Measurements from ENCODE around the gene MICB. TPM values are rescaled to one million over a fixed set of nuclear protein-coding genes. Genes with fewer than 3 reads are reported as not detected.
"Not testable (repeated sequence)": the region's sequence is repeated elsewhere in the genome, so short reads cannot be mapped to it uniquely, and the experiment has no call there.

Gene MICB
- polyA plus RNA-seq (ENCODE audit: insufficient read length in 3 of 3), result 1 to 10 TPM; 1.0 to 1.4 (median 1.2) TPM

DNA sequence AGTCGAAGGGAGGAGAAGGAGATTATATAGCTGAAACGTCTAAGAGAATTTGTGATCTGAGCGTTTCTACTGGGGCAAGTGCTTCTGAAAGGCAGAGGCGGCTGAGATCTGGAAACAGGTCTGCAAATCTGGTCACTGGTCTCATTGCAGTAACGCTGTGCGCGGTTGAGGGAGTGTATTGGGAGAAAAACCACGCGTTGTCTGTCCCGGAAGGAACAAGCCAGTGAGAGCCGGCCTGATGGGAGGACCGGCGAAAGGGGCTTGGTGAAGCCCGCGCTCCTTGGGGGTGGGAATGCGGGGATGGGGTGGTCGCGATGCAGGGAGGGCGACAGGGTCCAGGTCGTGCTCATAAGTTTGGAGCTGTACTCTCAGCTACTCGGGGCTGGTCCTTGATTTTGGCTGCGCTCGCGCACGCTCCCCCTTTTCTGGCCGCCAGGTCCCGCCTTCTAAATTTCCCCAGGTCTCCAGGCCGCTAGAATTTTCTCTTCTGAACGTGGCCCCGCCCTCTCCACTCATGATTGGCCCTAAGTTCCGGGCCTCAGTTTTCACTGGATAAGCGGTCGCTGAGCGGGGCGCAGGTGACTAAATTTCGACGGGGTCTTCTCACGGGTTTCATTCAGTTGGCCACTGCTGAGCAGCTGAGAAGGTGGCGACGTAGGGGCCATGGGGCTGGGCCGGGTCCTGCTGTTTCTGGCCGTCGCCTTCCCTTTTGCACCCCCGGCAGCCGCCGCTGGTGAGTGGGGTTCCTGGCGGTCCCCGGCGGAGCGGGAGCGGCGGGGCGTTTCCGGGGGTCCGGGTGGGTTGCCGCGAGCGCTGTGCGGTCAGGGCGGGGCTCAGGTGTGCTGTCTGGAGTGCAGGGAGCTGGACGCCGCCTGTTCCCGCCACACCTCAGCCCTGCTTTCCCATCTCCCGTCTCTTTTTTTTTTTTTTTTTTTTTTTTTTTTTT, at the start of gene MICB:
Gene MICB (plus strand): TSS at position 615 of the 946 bp plus-strand sequence. CDS start 49 bp downstream, at position 664.
- peak in 2 of 3 donors; percentile 14 to 54 for DNase-seq (ENCODE audit: low read depth in 3 of 3, low spot score in 2 of 3)

DNA sequence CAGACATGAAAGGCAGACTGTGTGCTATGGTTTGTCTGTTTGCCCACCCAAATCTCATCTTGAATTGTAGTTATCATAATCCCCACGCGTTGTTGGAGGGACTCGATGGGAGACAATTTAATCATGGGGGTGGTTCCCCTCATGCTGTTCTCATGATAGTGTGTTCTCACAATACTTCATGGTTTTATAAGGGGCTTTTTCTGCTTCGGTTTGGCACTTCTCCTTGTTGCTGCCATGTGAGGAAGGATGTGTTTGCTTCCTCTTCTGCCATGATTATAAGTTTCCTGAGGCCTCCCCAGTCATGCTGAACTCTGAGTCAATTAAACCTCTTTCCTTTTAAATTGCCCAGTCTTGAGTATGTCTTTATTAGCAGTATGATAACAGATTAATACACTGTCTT, 47.2 kb upstream of the MICB start:
- DNase-seq (ENCODE audit: low read depth in 3 of 3, low spot score in 2 of 3), result no peak

DNA sequence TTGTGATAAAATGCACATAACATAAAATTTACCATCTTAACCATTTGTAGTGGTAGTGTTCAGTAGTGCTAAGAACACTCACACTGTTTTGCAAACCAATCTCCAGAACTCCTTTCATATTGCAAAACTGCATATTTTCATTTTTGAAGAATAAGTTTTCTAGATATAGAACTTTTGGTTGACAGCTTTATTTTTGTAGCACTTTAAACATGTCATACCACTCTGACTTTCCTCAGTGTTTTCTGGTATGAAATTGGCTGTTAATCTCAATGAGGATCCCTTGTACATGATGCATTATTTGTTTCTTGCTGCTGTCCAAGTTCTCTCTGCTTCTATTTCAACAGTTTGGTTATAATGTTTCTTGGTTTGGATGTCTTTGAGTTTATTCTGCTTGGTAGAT, 45.1 kb upstream of the MICB start:
- no peak for DNase-seq (ENCODE audit: low read depth in 3 of 3, low spot score in 2 of 3)

DNA sequence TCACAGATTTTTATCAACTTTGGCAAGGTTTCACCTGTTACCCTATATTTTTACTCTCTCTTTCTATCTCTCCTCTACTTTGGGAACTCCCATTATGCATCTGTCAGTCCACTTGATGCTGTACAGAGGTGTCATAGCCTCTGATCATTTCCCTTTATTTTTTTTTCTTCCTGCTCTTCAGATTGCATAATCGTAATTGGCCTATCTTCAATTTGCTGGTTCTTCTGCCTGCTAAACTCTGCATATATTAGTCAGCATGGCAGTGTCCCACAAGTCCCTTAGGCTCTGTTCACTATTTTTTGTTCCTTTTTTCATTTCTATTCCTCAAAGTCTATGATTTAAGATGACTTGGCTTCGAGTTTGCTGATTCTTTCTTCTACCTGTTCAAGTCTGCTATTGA, 44.7 kb upstream of the MICB start:
- no peak for DNase-seq (ENCODE audit: low read depth in 3 of 3, low spot score in 2 of 3)

DNA sequence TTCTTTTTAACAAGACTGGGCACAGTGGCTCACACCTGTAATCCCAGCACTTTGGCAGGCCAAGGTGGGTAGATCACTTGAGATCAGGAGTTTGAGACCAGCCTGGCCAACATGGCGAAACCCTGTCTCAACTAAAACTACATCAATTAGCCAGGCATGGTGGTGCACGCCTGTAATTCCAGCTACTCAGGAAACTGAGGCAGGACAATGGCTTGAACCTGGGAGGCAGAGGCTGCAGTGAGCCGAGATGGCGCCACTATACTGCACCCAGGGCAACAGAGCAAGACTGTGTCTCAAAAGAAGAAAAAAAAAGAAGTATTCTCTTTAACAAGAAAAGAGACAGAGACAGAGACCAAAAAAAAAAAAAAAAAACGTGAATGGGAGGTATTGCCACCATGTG, 38.1 kb upstream of the MICB start:
- not testable (repeated sequence) for DNase-seq (ENCODE audit: low read depth in 3 of 3, low spot score in 2 of 3)

DNA sequence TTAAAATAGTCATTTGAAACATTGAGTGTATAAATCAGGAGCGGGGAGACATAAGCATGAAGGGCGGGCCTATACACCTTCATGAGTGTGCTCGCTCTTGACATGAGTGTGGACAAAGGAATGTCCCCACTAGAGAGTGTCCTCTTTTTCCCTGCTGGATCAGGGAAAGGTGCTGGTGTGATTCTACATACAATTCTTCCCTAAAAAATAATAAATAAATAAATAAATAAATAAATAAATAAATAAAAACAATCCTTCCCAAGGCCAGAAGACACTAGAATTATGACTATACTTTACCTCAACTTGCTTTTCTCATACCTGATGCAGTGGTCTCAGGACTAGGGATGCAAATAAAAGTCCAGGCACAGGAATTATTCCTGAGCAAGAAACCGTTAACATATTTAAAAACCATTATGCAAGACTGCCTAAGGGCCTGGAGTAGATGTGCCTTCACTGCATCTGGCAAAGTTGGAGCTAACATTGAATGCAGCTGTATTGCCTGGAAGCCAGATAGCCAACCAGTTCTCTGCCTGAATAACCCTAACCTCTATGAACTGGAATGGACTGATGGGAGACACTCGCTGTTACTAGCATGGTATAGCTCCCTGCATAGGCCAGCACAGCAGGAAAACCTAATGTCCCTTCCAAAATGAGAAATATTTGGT, 37.5 kb upstream of the MICB start:
- no peak for DNase-seq (ENCODE audit: low read depth in 3 of 3, low spot score in 2 of 3)

DNA sequence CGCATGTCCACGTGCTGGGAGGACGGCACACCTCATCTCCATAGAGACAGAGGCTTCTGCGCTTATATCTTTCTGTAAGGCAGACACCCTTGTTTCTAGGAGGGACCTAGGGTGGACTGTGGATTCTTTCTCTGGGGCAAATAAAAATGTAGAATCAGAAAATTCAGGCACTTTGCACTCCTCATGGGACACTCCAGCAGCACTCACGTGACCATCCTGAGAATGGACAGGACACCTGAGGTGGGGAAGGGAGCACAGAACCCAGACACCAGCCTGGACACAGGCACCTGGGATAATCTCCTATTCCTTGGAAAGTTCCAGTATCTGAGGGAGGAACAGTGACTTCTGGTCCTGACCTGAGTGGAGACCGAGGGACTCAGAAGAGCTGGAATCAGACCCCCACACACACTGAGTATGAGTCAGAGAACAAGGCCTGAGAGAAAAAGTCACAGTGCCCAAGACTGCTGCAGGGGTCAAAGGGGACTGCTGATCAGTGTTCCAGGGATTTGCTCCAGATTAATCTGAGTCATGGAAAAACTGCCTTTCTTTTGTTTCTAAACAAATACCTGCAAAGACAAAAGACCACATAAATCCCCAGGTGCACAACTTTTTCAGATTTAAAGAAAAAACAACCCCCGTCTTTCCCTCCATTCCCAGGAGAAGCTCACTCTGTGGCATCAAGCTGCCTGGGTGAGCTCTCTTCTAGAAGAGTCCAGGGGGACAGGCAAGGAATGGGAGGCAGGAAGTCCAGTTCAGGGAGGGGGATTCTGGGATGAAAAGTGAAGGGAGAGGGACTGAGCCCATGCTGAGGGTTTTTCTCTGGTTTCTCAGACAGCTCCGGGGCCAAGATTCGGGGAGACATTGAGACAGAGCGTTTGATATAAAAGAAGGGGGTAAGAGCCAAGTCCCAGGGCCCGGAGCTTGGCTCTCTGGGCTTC, 35.6 kb upstream of the MICB start:
- no peak for DNase-seq (ENCODE audit: low read depth in 3 of 3, low spot score in 2 of 3)

DNA sequence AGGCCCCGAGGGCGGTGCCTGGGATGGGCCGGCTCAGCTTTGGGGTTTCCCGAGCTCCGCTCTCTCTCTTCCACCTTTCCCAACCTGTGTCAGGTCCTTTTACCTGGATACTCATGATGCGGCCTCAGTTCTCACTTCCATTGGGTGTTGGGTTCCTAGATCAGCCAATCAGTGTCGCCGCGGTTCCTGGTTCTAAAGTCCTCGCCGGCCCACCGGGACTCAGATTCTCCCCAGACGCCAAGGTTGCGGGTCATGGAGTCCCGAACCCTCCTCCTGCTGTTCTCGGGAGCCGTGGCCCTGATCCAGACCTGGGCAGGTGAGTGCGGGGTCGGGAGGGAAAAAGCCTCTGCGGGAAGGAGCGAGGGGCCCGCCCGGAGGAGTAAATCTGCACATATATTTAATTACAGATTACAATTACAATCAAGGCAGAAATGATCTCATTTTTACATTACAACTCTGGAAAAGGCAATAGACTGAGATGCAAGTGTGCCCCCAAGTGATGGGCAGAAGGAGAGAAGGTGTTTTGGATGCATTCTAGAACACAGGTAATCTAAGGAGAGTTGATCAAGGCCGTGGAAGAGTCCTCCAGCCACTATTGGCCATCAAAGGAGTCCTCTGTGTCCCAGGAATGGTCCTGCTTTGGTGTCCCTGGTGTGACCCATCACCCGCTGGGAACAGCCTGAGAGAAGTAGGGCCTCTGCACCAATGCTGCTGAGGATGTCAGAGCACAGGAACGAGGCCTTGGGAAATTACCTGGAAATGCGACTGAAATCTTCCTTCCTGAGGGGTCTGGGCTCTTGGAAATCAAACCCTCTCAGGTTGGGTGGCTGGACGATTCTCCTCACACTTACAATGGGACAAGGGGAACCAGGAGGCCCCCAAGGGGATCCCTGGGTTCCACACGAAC, 34.7 kb upstream of the MICB start:
- DNase-seq (ENCODE audit: low read depth in 3 of 3, low spot score in 2 of 3), result peak; percentile 56 to 81 (median 60)

DNA sequence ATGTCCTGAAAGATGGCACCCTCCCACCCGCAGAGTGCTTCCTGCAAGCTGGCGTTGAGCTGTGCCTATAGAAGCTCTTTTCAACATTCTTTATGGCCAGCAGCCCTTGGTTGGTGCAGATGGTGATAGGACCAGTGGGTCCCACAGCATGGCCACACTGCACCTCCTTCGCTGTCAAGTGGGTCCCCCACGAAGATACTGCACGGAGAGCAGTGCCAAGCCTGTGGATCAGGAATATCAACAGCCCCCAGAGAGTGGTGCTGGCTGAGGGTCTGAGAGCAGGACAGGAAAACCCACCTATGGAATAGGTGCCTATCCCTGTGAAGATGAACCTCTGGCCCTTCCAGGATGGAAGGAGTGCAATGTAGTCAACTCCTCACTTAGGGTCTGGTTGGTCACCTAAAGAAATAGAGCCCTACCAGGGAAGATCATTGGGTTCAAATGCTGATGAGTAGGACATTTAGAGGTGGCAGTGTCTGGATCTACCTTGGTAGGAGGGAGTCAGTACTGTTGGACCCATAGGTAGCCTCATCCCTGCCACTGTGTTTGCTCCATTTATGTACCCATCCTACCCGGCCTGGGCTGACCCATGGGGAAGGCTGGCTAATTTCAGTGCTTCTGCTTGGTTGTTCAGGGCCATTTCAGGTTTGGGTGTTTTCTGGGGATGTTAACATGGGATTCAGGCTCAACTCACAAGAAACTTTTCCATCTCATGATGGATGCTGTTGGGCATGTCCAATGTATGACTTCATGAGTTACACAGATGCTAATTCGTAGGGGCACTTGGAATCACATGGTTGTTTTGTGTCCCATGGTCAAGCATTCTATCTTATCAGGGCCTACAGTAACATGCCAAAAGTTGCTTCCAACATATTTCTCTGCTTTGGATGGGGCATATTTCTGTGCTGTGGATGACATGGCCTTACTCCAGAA, 33.4 kb upstream of the MICB start:
- DNase-seq (ENCODE audit: low read depth in 3 of 3, low spot score in 2 of 3), result no peak

DNA sequence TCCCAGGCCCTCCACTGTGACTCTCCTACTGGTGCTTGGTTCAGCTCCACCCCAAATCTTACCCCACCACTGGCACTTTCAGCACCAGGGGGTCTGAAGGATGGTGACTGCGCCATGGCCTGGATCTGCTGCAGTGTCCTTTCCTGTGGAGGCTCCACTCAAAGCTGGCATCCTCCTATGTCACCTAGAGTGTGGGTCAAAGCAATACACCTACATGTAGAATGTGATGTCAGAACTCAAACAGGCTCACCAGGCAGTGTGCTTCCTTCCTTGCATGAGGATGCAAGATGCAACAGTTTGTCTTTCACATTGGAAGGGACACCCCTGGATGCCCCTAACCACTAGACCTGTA, 32.8 kb upstream of the MICB start:
- DNase-seq (ENCODE audit: low read depth in 3 of 3, low spot score in 2 of 3), result no peak

DNA sequence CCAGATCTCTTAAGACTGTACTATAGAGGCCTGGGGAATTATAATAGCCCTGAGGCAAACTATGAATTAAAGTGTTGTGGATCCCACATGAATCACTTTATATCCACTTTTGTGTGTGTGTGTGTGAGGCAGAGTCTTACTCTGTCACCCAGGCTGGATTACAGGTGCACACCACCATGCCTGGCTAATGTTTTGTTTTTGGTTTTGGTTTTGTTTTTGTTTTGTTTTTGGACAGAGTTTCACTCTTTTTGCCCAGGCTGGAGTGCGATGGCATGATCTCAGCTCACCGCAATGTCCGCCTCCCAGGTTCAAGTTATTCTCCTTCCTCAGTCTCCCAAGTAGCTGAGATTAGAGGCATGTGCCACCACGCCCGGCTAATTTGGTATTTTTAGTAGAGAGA, 32.2 kb upstream of the MICB start:
- no peak for DNase-seq (ENCODE audit: low read depth in 3 of 3, low spot score in 2 of 3)

DNA sequence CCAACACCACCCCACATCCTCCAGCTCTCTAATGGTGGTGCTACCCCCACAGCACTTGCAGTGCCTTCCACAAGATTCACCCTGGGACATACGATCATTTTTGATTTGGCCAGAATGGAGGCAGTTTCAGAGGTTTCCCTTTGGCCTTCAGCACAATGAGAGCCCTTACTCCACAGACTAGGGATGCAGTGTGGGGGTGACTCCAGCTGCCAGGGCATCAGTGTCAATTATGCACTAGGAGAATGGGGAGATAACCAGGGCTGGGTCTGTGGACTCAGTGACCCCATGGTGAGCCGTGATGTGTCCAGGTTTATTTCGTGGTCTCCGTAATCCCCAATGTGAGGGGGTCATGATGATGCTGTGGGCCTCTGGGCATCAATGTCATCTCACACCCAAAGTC, 31.5 kb upstream of the MICB start:
- no peak for DNase-seq (ENCODE audit: low read depth in 3 of 3, low spot score in 2 of 3)

DNA sequence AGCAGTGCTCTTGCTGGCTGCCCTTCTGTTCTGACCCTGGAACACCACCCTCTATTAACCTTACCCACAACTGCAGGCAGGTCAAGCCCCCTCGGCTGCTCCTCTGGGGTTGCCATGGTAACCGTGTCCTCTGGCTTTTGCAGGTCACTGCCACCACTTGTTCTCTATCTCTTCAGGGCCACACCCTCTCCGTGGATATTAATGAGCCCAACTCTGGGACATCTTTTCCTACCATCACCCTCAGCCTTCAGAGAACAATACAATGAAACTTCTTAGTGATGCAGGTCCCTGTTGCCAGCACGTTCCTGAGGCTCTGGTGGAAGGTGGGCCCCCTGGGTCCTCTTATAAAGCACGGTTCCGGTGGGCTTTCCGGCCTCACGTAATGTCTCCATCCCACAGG, 30.8 kb upstream of the MICB start:
- DNase-seq (ENCODE audit: low read depth in 3 of 3, low spot score in 2 of 3), result no peak

DNA sequence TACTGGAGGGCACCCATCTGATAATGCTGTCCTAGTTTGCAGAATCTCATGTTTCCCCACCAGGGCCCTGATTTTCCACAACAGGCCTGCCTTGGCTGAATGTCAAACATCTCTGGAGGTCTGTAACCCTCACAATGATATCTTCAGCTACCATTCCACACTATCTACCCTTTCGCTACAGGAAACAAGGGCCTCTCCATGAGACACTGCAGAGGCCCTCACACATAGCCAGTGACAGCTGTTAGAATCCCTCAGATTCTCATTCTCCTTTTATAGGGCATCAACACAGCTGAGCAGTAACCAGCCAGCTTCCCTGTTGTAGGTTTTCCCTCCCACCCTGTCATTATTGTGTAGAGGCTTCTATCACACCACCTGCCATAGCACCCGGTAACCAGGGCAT, 29.6 kb upstream of the MICB start:
- DNase-seq (ENCODE audit: low read depth in 3 of 3, low spot score in 2 of 3), result no peak

DNA sequence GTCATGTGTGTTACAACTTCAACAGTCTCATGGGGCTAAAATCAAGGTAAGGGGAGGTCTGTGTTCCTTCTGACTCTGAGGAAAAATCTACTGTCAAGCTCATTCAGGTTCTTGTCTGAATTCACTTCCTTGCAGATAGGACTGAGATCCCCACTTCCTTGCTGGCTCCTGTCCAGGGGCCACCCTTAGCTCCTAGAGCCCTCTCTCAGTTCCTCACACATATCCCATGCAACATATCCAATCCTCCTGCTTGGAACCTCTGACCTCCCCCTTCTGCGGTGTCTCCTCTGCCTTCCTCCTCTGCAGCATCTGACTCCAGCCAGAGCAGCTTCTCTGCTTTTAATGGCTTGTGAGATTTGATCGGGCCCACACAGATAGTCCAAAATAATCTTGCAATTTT, 27.1 kb upstream of the MICB start:
- DNase-seq (ENCODE audit: low read depth in 3 of 3, low spot score in 2 of 3), result no peak

DNA sequence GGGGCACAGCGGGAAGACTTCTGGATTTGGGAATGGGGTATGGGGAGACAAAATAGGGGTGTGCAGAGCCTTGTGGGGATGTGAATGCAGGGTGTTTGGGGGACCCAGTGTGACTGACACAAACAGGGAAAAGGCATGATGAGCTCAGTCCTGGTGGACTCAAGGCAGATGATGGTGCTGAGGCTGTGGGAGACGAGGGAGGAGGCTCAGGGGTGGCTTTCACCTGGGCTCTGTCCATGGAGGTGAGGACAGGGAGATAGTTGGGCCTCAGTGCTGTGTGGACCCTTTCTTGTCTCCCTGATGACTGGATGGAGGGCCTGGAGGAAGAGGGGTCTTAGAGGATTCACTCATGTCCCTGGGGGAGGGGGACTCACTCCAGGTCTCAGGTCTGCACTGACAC, 26.2 kb upstream of the MICB start:
- no peak for DNase-seq (ENCODE audit: low read depth in 3 of 3, low spot score in 2 of 3)

DNA sequence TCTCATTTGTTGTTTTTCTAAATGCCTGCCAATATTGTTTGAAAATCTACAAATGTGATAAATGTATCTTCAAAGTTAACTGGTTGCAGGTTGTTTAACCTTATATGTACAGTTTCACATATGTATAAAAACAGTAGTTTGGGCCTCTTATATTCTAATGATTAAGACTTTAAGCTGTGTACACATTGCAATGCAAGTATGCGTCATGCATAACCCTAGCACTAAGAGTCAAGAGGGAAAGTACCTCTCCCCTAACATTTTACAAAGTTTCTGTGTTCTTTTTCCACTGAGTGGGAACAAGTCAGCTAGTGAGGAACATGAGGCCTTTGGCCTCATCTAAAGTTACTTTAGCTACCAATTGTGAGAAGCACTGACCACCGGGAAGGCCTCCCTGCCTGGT, 25.7 kb upstream of the MICB start:
- DNase-seq (ENCODE audit: low read depth in 3 of 3, low spot score in 2 of 3), result no peak

DNA sequence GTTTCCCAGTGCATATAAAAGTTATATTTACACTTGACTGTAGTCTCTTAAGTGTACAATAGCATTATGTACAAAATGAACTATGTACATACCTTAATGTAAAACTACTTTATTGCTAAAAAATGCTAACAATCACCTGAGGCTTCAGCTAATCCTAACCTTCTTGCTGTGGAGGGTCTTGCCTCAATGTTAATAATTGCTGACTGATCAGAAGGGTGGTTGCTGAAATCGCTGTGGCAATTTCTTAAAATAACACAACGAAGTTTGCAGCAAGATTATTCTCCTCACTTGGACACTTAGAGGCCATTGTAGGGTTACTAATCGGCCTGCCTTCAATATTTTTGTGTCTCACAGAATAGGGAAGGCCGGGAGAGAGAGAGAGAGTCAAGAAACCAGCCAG, 24.7 kb upstream of the MICB start:
- no peak for DNase-seq (ENCODE audit: low read depth in 3 of 3, low spot score in 2 of 3)
